Thyroid gland (tissue), 4 donors: Measurements from ENCODE around the gene CCDC149.

Source experiments
- POLR2A ChIP-seq, 2 donors: fragments of 450-650 bp; IDR thresholded peaks; one replicate each; pipeline ENCODE4 v1.6.1; 2017; ENCODE audit warnings: antibody characterized with exemption in 2 of 2, mild to moderate bottlenecking in 2 of 2, moderate library complexity in 1 of 2
- TF ChIP-seq, protein P1 (sequence below), 6 experiments: fragments of 200-600 bp in 3 of 6; fragments of 450-650 bp in 3 of 6; sonication (generic) in 3 of 6; IDR thresholded peaks; one replicate each; pipeline ENCODE4 v1.5.1; 2016 to 2019; ENCODE audit warnings: antibody characterized with exemption in 6 of 6, mild to moderate bottlenecking in 2 of 6, inconsistent platforms in 1 of 6, moderate library complexity in 1 of 6

DNA sequence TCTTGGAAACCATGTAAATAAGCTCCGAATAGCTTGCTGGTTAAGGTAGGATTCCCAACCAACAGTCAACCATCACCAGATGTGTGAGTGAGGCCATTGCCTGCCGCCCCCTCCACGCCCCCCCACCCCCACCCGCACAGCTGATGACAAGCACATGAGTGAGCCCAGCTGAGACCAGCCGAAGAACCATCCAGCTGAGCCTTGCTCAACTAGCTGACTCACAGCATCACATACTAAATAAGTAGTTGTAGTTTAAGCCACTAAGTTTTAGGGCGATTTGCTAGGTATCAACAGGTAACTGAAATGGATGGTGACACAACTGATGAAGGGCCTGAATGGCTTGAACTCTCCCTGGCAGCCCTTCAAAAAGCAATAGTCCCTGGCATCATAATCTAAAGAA lies 1.6 kb upstream of the CCDC149 start:
- TF ChIP-seq, protein P1, sequence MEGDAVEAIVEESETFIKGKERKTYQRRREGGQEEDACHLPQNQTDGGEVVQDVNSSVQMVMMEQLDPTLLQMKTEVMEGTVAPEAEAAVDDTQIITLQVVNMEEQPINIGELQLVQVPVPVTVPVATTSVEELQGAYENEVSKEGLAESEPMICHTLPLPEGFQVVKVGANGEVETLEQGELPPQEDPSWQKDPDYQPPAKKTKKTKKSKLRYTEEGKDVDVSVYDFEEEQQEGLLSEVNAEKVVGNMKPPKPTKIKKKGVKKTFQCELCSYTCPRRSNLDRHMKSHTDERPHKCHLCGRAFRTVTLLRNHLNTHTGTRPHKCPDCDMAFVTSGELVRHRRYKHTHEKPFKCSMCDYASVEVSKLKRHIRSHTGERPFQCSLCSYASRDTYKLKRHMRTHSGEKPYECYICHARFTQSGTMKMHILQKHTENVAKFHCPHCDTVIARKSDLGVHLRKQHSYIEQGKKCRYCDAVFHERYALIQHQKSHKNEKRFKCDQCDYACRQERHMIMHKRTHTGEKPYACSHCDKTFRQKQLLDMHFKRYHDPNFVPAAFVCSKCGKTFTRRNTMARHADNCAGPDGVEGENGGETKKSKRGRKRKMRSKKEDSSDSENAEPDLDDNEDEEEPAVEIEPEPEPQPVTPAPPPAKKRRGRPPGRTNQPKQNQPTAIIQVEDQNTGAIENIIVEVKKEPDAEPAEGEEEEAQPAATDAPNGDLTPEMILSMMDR (IDR thresholded peaks at IDR 0.05), result no peak
- no peak for TF ChIP-seq POLR2A (IDR thresholded peaks at IDR 0.05)
